Type B pancreatic cell (in vitro differentiated cells): ENCODE measurements around the gene MRPS7. TPM values are rescaled to one million over a fixed set of nuclear protein-coding genes. Genes with fewer than 3 reads are reported as not detected.

Experiments
- DNase-seq: peaks from one replicate; pipeline ENCODE4 v3.0.0; 2021; ENCODE audit warnings: mixed read lengths; ENCODE audit not compliant: unreplicated experiment; ENCODE audit errors: extremely low spot score
- H3K27ac Mint-ChIP-seq: 2 replicates; pipeline ENCODE4 v1.8.0; 2021; ENCODE audit warnings: mild to moderate bottlenecking, mixed read lengths
- H3K27me3 Mint-ChIP-seq: 2 replicates; pipeline ENCODE4 v1.8.0; 2021; ENCODE audit warnings: mixed read lengths
- H3K36me3 Mint-ChIP-seq: 2 replicates; pipeline ENCODE4 v1.8.0; 2021; ENCODE audit warnings: mixed read lengths
- H3K4me1 Mint-ChIP-seq: one replicate; pipeline ENCODE4 v1.8.0; 2021; ENCODE audit warnings: mixed read lengths; ENCODE audit not compliant: unreplicated experiment
- H3K4me3 Mint-ChIP-seq: 2 replicates; pipeline ENCODE4 v1.8.0; 2021; ENCODE audit warnings: mild to moderate bottlenecking, mixed read lengths
- H3K9me3 Mint-ChIP-seq: 2 replicates; pipeline ENCODE4 v1.8.0; 2021; ENCODE audit warnings: mixed read lengths
- total RNA-seq: library from RNA; stranded (reverse); gene quantifications from 2 replicates; pipeline ENCODE4 v1.2.1, GENCODE V29; 2021; ENCODE audit warnings: low replicate concordance
- TF ChIP-seq, protein P1 (sequence below): fragments of 200-600 bp; sonication (generic); conservative IDR thresholded peaks from 2 replicates; pipeline ENCODE4 v1.5.0; 2021; ENCODE audit warnings: antibody characterized with exemption, mild to moderate bottlenecking

Gene MRPS7
- total RNA-seq, 1 donor from 2014 or later, result 70.9 TPM

DNA sequence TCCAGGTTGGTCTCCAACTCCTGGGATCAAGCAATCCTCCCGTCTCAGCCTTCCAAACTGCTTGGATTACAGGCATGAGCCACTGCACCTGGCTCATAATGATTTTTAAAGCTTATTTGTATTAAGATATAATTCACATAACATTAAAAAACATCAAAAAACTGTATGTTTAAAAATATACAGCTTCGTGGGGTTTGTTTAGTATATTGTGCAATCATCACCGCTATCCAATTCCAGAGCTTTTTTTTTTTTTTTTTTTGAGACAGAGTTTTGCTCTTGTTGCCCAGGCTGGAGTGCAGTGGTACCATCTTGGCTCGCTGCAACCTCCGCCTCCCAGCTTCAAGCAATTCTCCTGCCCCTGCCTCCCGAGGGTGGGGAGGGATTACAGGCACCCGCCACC, 38.6 kb downstream of the MRPS7 start:
- Mint-ChIP-seq H3K4me3 (no peak overlapping the region), H3K27ac (no peak overlapping the region), H3K4me1 (no peaks in the 10 kb centered on the region), H3K9me3 (no peaks in the 10 kb centered on the region), H3K36me3 (no peaks in the 10 kb centered on the region), H3K27me3 (no peaks in the 10 kb centered on the region)
- no peak for DNase-seq
- TF ChIP-seq, protein P1, sequence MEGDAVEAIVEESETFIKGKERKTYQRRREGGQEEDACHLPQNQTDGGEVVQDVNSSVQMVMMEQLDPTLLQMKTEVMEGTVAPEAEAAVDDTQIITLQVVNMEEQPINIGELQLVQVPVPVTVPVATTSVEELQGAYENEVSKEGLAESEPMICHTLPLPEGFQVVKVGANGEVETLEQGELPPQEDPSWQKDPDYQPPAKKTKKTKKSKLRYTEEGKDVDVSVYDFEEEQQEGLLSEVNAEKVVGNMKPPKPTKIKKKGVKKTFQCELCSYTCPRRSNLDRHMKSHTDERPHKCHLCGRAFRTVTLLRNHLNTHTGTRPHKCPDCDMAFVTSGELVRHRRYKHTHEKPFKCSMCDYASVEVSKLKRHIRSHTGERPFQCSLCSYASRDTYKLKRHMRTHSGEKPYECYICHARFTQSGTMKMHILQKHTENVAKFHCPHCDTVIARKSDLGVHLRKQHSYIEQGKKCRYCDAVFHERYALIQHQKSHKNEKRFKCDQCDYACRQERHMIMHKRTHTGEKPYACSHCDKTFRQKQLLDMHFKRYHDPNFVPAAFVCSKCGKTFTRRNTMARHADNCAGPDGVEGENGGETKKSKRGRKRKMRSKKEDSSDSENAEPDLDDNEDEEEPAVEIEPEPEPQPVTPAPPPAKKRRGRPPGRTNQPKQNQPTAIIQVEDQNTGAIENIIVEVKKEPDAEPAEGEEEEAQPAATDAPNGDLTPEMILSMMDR, result no peak

DNA sequence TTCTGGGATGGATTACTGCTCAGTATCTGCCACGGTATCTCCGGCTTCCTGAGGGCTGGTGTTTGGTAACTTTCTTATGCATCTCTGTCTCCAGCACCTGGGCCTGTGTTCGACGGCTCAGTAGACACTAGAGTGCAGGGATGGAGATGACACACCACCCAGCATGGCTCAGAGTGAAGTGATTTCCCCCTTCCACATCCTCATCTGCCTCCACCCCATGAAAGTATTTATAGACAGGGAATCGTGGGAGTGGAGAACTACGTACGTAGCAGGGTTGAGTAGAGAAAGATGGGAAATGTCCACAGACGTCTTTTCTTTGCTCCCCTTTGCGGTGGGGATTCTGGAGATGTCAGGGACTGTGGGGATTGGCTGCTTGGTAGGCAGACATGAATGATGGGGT, 39.4 kb downstream of the MRPS7 start:
- no peak overlapping the region for H3K27ac Mint-ChIP-seq
- TF ChIP-seq, protein P1, result no peak
- no peaks in the 10 kb centered on the region for H3K9me3 Mint-ChIP-seq
- no peaks in the 10 kb centered on the region for H3K4me1 Mint-ChIP-seq
- H3K36me3 Mint-ChIP-seq, result no peaks in the 10 kb centered on the region
- no peak overlapping the region for H3K4me3 Mint-ChIP-seq
- no peak for DNase-seq
- no peaks in the 10 kb centered on the region for H3K27me3 Mint-ChIP-seq

DNA sequence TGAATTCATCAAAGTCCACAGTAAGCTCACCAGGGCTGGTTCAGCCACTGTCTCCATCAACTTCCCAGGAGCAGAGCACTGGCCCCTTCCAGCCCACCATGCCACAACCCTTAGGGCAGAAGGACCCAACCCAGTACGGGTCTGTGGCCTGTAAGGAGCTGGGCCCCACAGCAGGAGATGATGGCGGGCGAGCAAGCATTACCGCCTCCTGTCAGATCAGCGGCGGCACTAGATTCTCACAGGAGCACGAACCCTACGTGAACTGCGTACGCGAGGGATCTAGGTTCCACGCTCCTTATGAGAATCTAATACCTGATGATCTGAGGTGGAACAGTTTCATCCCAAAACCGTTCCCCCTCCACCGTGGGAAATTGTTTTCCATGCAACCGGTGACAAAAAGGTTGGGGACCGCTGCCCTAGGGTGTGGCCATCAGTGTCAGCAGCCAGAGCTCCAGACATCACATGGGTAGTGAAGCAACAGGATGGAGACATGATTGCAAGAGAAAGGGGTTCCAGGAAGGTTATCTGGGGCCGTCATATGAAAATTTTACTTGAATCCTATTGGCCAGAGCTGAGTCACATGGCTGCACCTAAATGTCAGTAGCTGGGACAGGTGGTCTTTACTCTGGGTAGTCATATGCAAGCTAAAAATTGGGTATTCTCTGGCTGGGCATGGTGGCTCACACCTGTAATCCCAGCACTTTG, 40.0 kb downstream of the MRPS7 start:
- Mint-ChIP-seq H3K36me3 (no peaks in the 10 kb centered on the region), H3K4me1 (no peaks in the 10 kb centered on the region), H3K27me3 (no peaks in the 10 kb centered on the region), H3K9me3 (no peaks in the 10 kb centered on the region), H3K4me3 (no peak overlapping the region), H3K27ac (no peak overlapping the region)
- DNase-seq, result no peak
- TF ChIP-seq, protein P1, result no peak

DNA sequence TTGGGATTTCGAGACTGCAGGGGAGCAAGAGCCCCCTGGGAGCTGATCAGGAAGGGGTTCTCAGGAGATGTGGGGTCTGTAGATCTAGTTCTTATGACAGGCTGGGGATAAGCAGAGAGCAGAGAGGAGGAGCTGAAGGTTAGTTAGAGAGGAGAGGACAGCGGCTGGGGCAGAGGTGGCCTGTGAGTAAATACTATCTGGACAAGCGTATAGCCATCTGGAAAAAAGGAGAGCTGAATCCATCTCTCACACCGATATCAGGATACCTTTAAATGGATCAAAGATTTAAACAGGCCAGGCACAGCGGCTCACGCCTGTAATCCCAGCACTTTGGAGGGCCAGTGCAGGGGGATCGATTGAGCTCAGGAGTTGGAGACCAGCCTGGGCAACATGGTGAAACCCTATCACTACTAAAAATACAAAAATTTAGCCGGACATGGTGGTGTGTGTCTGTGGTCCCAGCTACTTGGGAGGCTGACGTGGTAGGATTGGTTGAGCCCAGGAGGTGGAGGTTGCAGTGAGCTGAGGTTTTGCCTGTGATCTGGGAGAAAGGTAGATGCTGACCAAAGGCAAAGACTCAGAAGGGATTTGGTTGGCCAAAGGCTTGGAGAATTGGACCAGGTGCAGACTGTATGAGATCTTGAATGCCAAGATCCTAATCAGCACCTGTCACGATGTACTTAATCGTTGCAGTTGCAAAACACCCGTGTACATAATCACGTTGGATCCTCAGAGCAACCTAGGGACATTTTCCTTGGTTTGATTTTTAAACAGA, 46.5 kb downstream of the MRPS7 start:
- Mint-ChIP-seq H3K4me3 (no peak overlapping the region), H3K9me3 (no peaks in the 10 kb centered on the region), H3K4me1 (peaks cover 7% of the 10 kb centered on the region), H3K36me3 (no peaks in the 10 kb centered on the region), H3K27me3 (no peaks in the 10 kb centered on the region), H3K27ac (peak overlapping the region; percentile 86)
- no peak for DNase-seq
- TF ChIP-seq, protein P1, result no peak

DNA sequence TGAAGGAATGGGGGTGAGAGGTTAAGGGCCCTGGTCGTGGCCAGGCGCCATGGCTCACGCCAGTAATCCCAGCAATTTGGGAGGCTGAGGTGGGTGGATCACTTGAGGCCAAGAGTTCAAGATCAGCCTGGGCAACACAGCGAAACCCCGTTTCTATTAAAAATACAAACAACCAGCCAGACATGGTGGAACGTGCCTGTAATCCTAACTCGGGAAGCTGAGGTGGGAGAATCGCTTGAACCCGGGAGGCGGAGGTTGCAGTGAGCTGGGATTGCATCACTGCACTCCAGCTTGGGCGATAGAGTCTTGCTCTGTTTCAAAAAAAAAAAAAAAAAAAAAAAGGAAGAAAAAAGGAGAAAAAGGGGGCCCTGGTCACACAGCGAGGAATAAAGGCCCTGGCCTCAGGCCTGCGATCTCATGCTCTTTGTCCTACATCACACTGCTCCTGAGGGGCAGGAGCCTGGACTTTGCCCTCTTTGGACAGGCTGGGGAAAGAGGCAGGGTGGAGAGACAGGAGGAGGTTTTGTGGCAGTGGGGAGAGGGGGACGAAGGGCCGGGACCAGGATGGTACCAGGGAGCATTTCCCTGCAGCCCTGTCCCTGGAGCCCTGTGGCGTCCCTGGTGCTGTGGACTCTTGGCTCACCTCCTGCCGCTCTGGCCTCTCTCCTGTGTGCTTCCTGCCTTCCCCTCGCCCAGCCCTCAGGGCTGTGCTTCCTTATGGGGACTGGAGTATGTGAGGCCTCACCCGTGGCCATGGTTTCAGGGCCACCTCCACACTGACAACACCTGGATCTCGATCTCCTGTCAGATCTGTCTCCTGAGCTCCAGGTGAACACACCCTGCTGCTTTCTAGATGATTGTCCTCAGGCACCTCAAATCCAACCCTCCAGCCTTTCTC, 47.3 kb downstream of the MRPS7 start:
- no peak for DNase-seq
- TF ChIP-seq, protein P1, result no peak
- Mint-ChIP-seq H3K9me3 (no peaks in the 10 kb centered on the region), H3K27me3 (no peaks in the 10 kb centered on the region), H3K36me3 (no peaks in the 10 kb centered on the region), H3K27ac (peak overlapping the region; percentile 86), H3K4me1 (peaks cover 7% of the 10 kb centered on the region), H3K4me3 (peak overlapping the region; percentile 38)
